Brain microvascular endothelial cell (primary cell): Measurements from ENCODE around the gene WWC2.

Source experiments
- DNase-seq: peaks from one replicate; pipeline ENCODE4 v3.0.0-alpha.2; 2020
- H3K27ac ChIP-seq: fragments of 250-450 bp; sonication (Bioruptor Pico); 2 replicates; pipeline ENCODE4 v1.5.1; 2020; ENCODE audit warnings: mild to moderate bottlenecking, moderate library complexity
- H3K27me3 ChIP-seq: fragments of 250-450 bp; sonication (Bioruptor Pico); replicated peaks from 2 replicates; pipeline ENCODE4 v1.5.1; 2020; ENCODE audit warnings: mild to moderate bottlenecking
- H3K36me3 ChIP-seq: fragments of 250-450 bp; sonication (Bioruptor Pico); replicated peaks from 2 replicates; pipeline ENCODE4 v1.5.1; 2020; ENCODE audit warnings: mild to moderate bottlenecking
- H3K4me3 ChIP-seq: 2 replicates; pipeline ENCODE4 v1.5.1; 2011; ENCODE audit warnings: low read depth, mild to moderate bottlenecking, control low read depth, low read length, moderate library complexity
- CTCF ChIP-seq: IDR thresholded peaks from 2 replicates; pipeline ENCODE4 v1.5.1; 2011; ENCODE audit warnings: low read depth, mild to moderate bottlenecking, moderate library complexity, low read length, control low read depth, inconsistent platforms; ENCODE audit errors: missing control alignments
- in situ Hi-C: cut with HindIII; loops from 2 replicates; pipeline ENCODE4 v1.10.0; 2017; ENCODE audit warnings: low sequenced_read_pairs, low pct_ligation_motif_present

The WWC2 gene

GRCh38 chr4:183240581-183241321, 141.7 kb downstream of the WWC2 start:
- Histone ChIP-seq H3K27me3 (no peaks in the 10 kb centered on the region), H3K27ac (peak overlapping the region; percentile 77), H3K4me3 (no peak overlapping the region), H3K36me3 (peaks cover 8% of the 10 kb centered on the region)
- in situ Hi-C loops = no loop called here
- no peak for DNase-seq
- no peak for TF ChIP-seq CTCF

GRCh38 chr4:183241322-183241640, 142.2 kb downstream of the WWC2 start:
- peak overlapping the region; percentile 77 for H3K27ac ChIP-seq
- no peak for TF ChIP-seq CTCF
- no peak overlapping the region for H3K4me3 ChIP-seq
- in situ Hi-C loops = no loop called here
- peak; percentile 87 for DNase-seq
- H3K27me3 ChIP-seq = no peaks in the 10 kb centered on the region
- peaks cover 8% of the 10 kb centered on the region for H3K36me3 ChIP-seq

GRCh38 chr4:183241721-183242151, 142.7 kb downstream of the WWC2 start:
- Histone ChIP-seq H3K27ac (peak overlapping the region; percentile 77), H3K4me3 (no peak overlapping the region), H3K36me3 (peaks cover 8% of the 10 kb centered on the region), H3K27me3 (no peaks in the 10 kb centered on the region)
- DNase-seq = peak; percentile 18
- TF ChIP-seq CTCF = no peak
- in situ Hi-C loops = no loop called here

GRCh38 chr4:183242291-183242690, 143.2 kb downstream of the WWC2 start:
- no peak for TF ChIP-seq CTCF
- no peak overlapping the region for H3K4me3 ChIP-seq
- no peaks in the 10 kb centered on the region for H3K27me3 ChIP-seq
- peaks cover 8% of the 10 kb centered on the region for H3K36me3 ChIP-seq
- in situ Hi-C loops = no loop called here
- peak overlapping the region; percentile 77 for H3K27ac ChIP-seq
- DNase-seq = no peak

- no peak for TF ChIP-seq CTCF
- in situ Hi-C loops = no loop called here
Measured at GRCh38 chr4:183244019-183244418, 145.0 kb downstream of the WWC2 start.

GRCh38 chr4:183244506-183244905, 145.4 kb downstream of the WWC2 start:
- in situ Hi-C loops = no loop called here
- no peak overlapping the region for H3K27ac ChIP-seq
- TF ChIP-seq CTCF = no peak
- H3K4me3 ChIP-seq = no peak overlapping the region
- H3K27me3 ChIP-seq = no peaks in the 10 kb centered on the region
- H3K36me3 ChIP-seq = peaks cover 8% of the 10 kb centered on the region
- DNase-seq = no peak

More at GRCh38 chr4:183244019-183244418, 145.0 kb downstream of the WWC2 start:
- Histone ChIP-seq H3K27me3 (no peaks in the 10 kb centered on the region), H3K36me3 (peaks cover 8% of the 10 kb centered on the region), H3K4me3 (no peak overlapping the region), H3K27ac (no peak overlapping the region)
- no peak for DNase-seq
